ENCODE results near the gene TBC1D1. TPM values are rescaled to one million over a fixed set of nuclear protein-coding genes. Genes with fewer than 3 reads are reported as not detected.

Gene TBC1D1
- total and polyA plus RNA-seq, 2 of the 8 experiments (the other 6 are each of a cell fraction or from before 2014, with no cell fraction given), result 96.9 to 162 TPM

DNA sequence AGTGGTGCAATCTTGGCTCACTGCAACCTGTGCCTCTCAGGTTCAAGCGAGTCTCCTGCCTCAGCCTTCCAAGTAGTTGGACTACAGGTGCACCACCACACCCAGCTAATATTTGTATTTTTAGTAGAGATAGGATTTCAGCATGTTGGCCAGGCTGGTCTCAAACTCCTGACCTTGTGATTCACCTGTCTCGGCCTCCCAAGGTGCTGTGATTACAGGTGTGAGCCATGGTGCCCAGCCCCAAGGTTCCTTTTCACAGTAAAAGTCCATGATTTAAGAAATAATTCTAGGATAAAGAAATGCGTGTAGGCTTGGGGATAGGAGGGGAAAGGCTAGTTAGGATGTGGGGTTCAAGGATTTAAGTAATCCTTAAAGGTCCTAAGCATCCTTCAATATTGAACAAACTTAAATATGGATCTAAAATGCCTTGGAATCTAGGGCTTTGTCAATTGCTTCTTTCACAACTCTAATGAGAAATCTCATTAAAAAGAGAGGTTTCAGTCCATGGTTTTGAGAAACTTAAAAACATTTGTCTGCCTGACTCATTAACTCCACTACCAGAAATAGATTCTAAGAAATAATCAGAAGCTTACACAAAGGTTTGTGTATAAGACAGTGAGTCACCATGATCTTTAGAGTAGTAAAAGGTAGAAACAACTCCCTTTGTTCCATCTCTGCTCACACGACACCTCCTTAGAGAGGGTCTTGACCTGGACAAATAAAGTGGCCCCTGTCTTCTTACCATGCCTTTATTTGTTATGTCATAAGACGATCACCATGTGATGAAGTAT lies 272.5 kb downstream of the TBC1D1 start:
- Histone ChIP-seq H2BK15ac (ENCODE audit: low read length) (no peak overlapping the region), H2AK5ac (ENCODE audit: low read depth, low read length) (no peak overlapping the region), H4K5ac (ENCODE audit: insufficient read length, low read depth, low read length) (no peak overlapping the region), H2AFZ (ENCODE audit: low read length) (no peak overlapping the region), H3K18ac (ENCODE audit: extremely low read depth, low read length) (no peak overlapping the region), H2BK5ac (ENCODE audit: low read depth, low read length) (no peak overlapping the region), H3K27ac (ENCODE audit: low read depth, low read length) (no peak overlapping the region), H3K79me2 (ENCODE audit: control insufficient read depth in 1 of 2, insufficient read depth in 2 of 2, low read length in 2 of 2) (no peaks in the 10 kb centered on the region), H3K4me3 (ENCODE audit: extremely low read depth in 1 of 4, insufficient read depth in 2 of 4, low read depth in 3 of 4, low read length in 4 of 4) (no peak overlapping the region), H3K27me3 (replicated peaks in 1 of 4; ENCODE audit: control insufficient read depth in 3 of 4, extremely low read depth in 1 of 4, insufficient read depth in 3 of 4, low read length in 3 of 4) (peaks cover 0 to 1% (median 0%) of the 10 kb centered on the region in 4 experiments; a peak in 1 of 7 replicates), H3K23ac (ENCODE audit: insufficient read length) (no peak overlapping the region), H3K9ac (replicated peaks in 1 of 4; ENCODE audit: extremely low read depth in 1 of 4, low read depth in 3 of 4, low read length in 3 of 4) (no peak overlapping the region), H2BK120ac (replicated peaks; ENCODE audit: low read depth, low read length) (no peak overlapping the region), H4K20me1 (replicated peaks in 1 of 2; ENCODE audit: control insufficient read depth in 1 of 2, insufficient read depth in 2 of 2, low read length in 2 of 2) (no peaks in the 10 kb centered on the region), H3K23me2 (ENCODE audit: low read depth, low read length) (peaks cover 2% of the 10 kb centered on the region; the same call in 1 of the 2 replicates), H2BK20ac (ENCODE audit: low read length) (no peak overlapping the region), H3K4me1 (replicated peaks in 1 of 4; ENCODE audit: control insufficient read depth in 3 of 4, insufficient read depth in 4 of 4, low read length in 3 of 4) (peaks cover 0 to 10% (median 2%) of the 10 kb centered on the region in 4 experiments; a peak in 5 of 7 replicates), H3K4ac (replicated peaks; ENCODE audit: insufficient read length, low read depth, low read length) (no peak overlapping the region), H2BK12ac (ENCODE audit: low read depth, low read length) (no peak overlapping the region), H3K14ac (ENCODE audit: insufficient read length) (no peak overlapping the region), H3K9me3 (ENCODE audit: insufficient read depth in 2 of 2, low read depth in 1 of 2, low read length in 1 of 2) (peaks cover 7 to 8% of the 10 kb centered on the region in 2 experiments; a peak in 2 of 4 replicates), H3K36me3 (ENCODE audit: control insufficient read depth in 2 of 4, insufficient read depth in 4 of 4, low read length in 3 of 4) (0 out of 8 replicates have a peak, but pooled peaks cover 0 to 3% (median 0%) of the 10 kb centered on the region in 4 experiments), H3K4me2 (ENCODE audit: insufficient read depth in 1 of 2, low read depth in 2 of 2, low read length in 2 of 2) (no peak overlapping the region), H4K91ac (replicated peaks; ENCODE audit: insufficient read length, low read length) (no peak overlapping the region), H3K56ac (replicated peaks; ENCODE audit: insufficient read length, low read depth, low read length) (no peak overlapping the region), H4K8ac (ENCODE audit: extremely low read depth, insufficient read depth, low read length) (no peak overlapping the region), H3K79me1 (ENCODE audit: low read depth, low read length) (no peaks in the 10 kb centered on the region)
- POLR2A ChIA-PET (ENCODE audit: partially characterized antibody), result no interaction called here
- CTCF ChIA-PET (ENCODE audit: partially characterized antibody), result interaction anchor here (1.3 to 3.4 kb wide), 2 partner anchors 16 to 94 kb away, joined by 4 to 21 read pairs; no protein-coding TSS in a partner anchor
- FAIRE-seq (no peak), DNase-seq (ENCODE audit: low read depth in 1 of 2, low spot score in 2 of 2) (no peak)
- 85% methylated on average over 5 of the region's 5 CpGs; no CpG with 5 or more reads in 1 of the 2 experiments for WGBS, 2 experiments (ENCODE audit: extremely low coverage in 1 of 2, insufficient coverage in 1 of 2, insufficient read length in 1 of 2, insufficient replicate concordance in 2 of 2, low coverage in 1 of 2, low lambda C conversion rate in 2 of 2, missing lambda C conversion rate in 1 of 2)
- TF ChIP-seq TAF1 (IDR thresholded peaks at IDR 0.05; ENCODE audit: low read depth, low read length) (no peak), RBBP5 (IDR thresholded peaks at IDR 0.05; ENCODE audit: borderline replicate concordance, low read depth, low read length) (no peak), RFX5 (IDR thresholded peaks at IDR 0.05; ENCODE audit: borderline replicate concordance, low read depth, low read length) (no peak), SP4 (IDR thresholded peaks at IDR 0.05; ENCODE audit: low read length) (no peak), TEAD4 (IDR thresholded peaks at IDR 0.05; ENCODE audit: low read depth, low read length) (no peak), PHF8 (conservative IDR thresholded peaks at IDR 0.05; ENCODE audit: low read depth, low read length) (no peak), SIN3A (conservative IDR thresholded peaks at IDR 0.05 in 1 of 2, IDR thresholded peaks at IDR 0.05 in 1 of 2; ENCODE audit: low read depth in 1 of 2, low read length in 2 of 2) (no peak), CBX5 (IDR thresholded peaks at IDR 0.05; ENCODE audit: low read depth, low read length) (no peak), TCF12 (IDR thresholded peaks at IDR 0.05; ENCODE audit: low read depth, low read length) (no peak), SIX5 (IDR thresholded peaks at IDR 0.05; ENCODE audit: low read depth, low read length) (no peak), HDAC2 (IDR thresholded peaks at IDR 0.05; ENCODE audit: borderline replicate concordance in 1 of 2, low read depth in 2 of 2, low read length in 2 of 2) (no peak), SP2 (IDR thresholded peaks at IDR 0.05; ENCODE audit: low read length) (no peak), FOSL1 (IDR thresholded peaks at IDR 0.05; ENCODE audit: insufficient read depth, low read depth, low read length) (no peak)
